OCI-LY7 (cell line): ENCODE results near the gene CHST10. TPM values are rescaled to one million over a fixed set of nuclear protein-coding genes. Genes with fewer than 3 reads are reported as not detected.
A peak's percentile ranks its signal among the peaks of the same experiment; 100 is the strongest.

Experiments
- BruUV-seq: library from RNA; stranded (reverse); fragments of 400-500 nt; replicated peaks from 2 replicates; lab custom pipeline; 2021; lab: Mats Ljungman, UMichigan
- CTCF ChIA-PET: fragments of 300-600 bp; sonication (Branson Sonifier 250); formaldehyde crosslinking; loops from one replicate; lab custom pipeline; 2022; ENCODE audit warnings: antibody characterized with exemption; ENCODE audit not compliant: unreplicated experiment; lab: Charles Lee
- POLR2A ChIA-PET: fragments of 300-600 bp; sonication (Branson Sonifier 250); formaldehyde crosslinking; loops from one replicate; lab custom pipeline; 2022; ENCODE audit warnings: antibody characterized with exemption; lab: Charles Lee
- DNase-seq: peaks from one replicate; pipeline ENCODE4 v3.0.0-alpha.2; 2015; ENCODE audit warnings: low spot score
- H2AFZ ChIP-seq: fragments of 200-600 bp; sonication (generic), shearing (Covaris generic); 2 replicates; pipeline ENCODE4 v1.6.1; 2014; ENCODE audit warnings: mild to moderate bottlenecking, antibody characterized with exemption, low read length, moderate library complexity
- H3K27ac ChIP-seq: fragments of 200-600 bp; sonication (generic); 2 replicates; pipeline ENCODE4 v1.5.1; 2014; ENCODE audit warnings: mixed run types, low read depth, mild to moderate bottlenecking, moderate library complexity, low read length, inconsistent platforms; ENCODE audit not compliant: poor library complexity, severe bottlenecking
- H3K36me3 ChIP-seq: fragments of 200-600 bp; sonication (generic); 2 replicates; pipeline ENCODE4 v1.6.1; 2014; ENCODE audit warnings: mild to moderate bottlenecking, antibody characterized with exemption, low read length, moderate library complexity, mixed read lengths; ENCODE audit not compliant: insufficient read depth
- H3K4me1 ChIP-seq: fragments of 200-600 bp; sonication (generic); 2 replicates; pipeline ENCODE4 v1.5.1; 2014; ENCODE audit warnings: mild to moderate bottlenecking, low read length; ENCODE audit not compliant: insufficient read depth, poor library complexity, severe bottlenecking
- H3K4me2 ChIP-seq: fragments of 200-600 bp; sonication (generic); 2 replicates; pipeline ENCODE4 v1.6.1; 2014; ENCODE audit warnings: mild to moderate bottlenecking, low read length
- H3K4me3 ChIP-seq: fragments of 200-600 bp; sonication (generic); 2 replicates; pipeline ENCODE4 v1.5.1; 2014; ENCODE audit warnings: mild to moderate bottlenecking, low read depth, low read length; ENCODE audit not compliant: poor library complexity, severe bottlenecking
- H3K79me2 ChIP-seq: fragments of 200-600 bp; sonication (generic); 2 replicates; pipeline ENCODE4 v1.6.1; 2016; ENCODE audit warnings: low read depth, mild to moderate bottlenecking, low read length, moderate library complexity, mixed read lengths; ENCODE audit not compliant: insufficient read depth
- H3K9me2 ChIP-seq: fragments of 200-600 bp; sonication (generic); 2 replicates; pipeline ENCODE4 v1.6.1; 2016; ENCODE audit warnings: mild to moderate bottlenecking, low read length, mixed read lengths; ENCODE audit not compliant: insufficient read depth
- H3K9me3 ChIP-seq: fragments of 200-600 bp; sonication (generic); 2 replicates; pipeline ENCODE4 v1.6.1; 2014; ENCODE audit warnings: mild to moderate bottlenecking, mixed run types, low read length, mixed read lengths
- H4K20me1 ChIP-seq: fragments of 200-600 bp; sonication (generic); 2 replicates; pipeline ENCODE4 v1.6.1; 2014; ENCODE audit warnings: mild to moderate bottlenecking, antibody characterized with exemption, low read length, moderate library complexity, mixed read lengths; ENCODE audit not compliant: insufficient read depth
- CTCF ChIP-seq: fragments of 200-600 bp; sonication (generic); conservative IDR thresholded peaks from 2 replicates; pipeline ENCODE4 v1.5.1; 2014; ENCODE audit warnings: mild to moderate bottlenecking, antibody characterized with exemption, low read length, moderate library complexity, mixed read lengths
- EZH2phosphoT487 ChIP-seq: fragments of 200-600 bp; sonication (generic); IDR thresholded peaks from 2 replicates; pipeline ENCODE4 v1.6.1; 2018; ENCODE audit warnings: low read depth, borderline replicate concordance, mild to moderate bottlenecking, mixed run types, antibody characterized with exemption, low read length, moderate library complexity, mixed read lengths
- intact Hi-C: fragments of 100-400 bp; cut with micrococcal nuclease; formaldehyde crosslinking; loops from one replicate; pipeline ENCODE4 v1.10.0; 2022; ENCODE audit not compliant: unreplicated experiment
- total RNA-seq, 2 experiments: library from RNA; depleted of rRNA in 1 of 2; stranded (reverse); fragments of >200 nt in 1 of 2; shearing (Covaris generic) in 1 of 2; gene quantifications; 2 replicates each; pipeline ENCODE4 v1.2.3, GENCODE V29; 2014 to 2022

Gene CHST10
- total RNA-seq, 2 experiments from 2014 or later = 15.0 to 19.1 TPM

- no TSS peak for BruUV-seq
- H3K27ac ChIP-seq = peak overlapping the region; percentile 40
- peaks cover 27% of the 10 kb centered on the region for H3K4me1 ChIP-seq
- CTCF ChIA-PET = interaction anchor here (0.6 kb wide), 1 partner anchor 19 kb away, joined by 3 read pairs; no protein-coding TSS in a partner anchor
- POLR2A ChIA-PET = no interaction called here
- no peak overlapping the region for H2AFZ ChIP-seq
- H3K79me2 ChIP-seq = no peaks in the 10 kb centered on the region
- H3K9me3 ChIP-seq = no peaks in the 10 kb centered on the region
- H3K4me3 ChIP-seq = no peak overlapping the region
- no peaks in the 10 kb centered on the region for H3K9me2 ChIP-seq
- intact Hi-C loops = no loop called here
- no peaks in the 10 kb centered on the region; the same call in 1 of the 2 replicates for H3K36me3 ChIP-seq
- DNase-seq = no peak
- no peak for TF ChIP-seq CTCF
- TF ChIP-seq EZH2phosphoT487 = no peak
- no peaks in the 10 kb centered on the region for H4K20me1 ChIP-seq
- H3K4me2 ChIP-seq = no peak overlapping the region
These were observed 24.1 kb downstream of the CHST10 start for GRCh38 chr2:100393362-100393761.

- no peak overlapping the region for H3K4me3 ChIP-seq
- peaks cover 27% of the 10 kb centered on the region for H3K4me1 ChIP-seq
- ChIA-PET POLR2A (no interaction called here), CTCF (no interaction called here)
- H2AFZ ChIP-seq = no peak overlapping the region
- no peaks in the 10 kb centered on the region; the same call in 1 of the 2 replicates for H3K36me3 ChIP-seq
- no peak for DNase-seq
- H4K20me1 ChIP-seq = no peaks in the 10 kb centered on the region
- H3K79me2 ChIP-seq = no peaks in the 10 kb centered on the region
- no peak for TF ChIP-seq CTCF
- no peak for TF ChIP-seq EZH2phosphoT487
- H3K4me2 ChIP-seq = no peak overlapping the region
- no peaks in the 10 kb centered on the region for H3K9me2 ChIP-seq
- no peak overlapping the region for H3K27ac ChIP-seq
- no peaks in the 10 kb centered on the region for H3K9me3 ChIP-seq
- intact Hi-C loops = no loop called here
- BruUV-seq = no TSS peak
These were observed 24.8 kb downstream of the CHST10 start for GRCh38 chr2:100392715-100393114.

DNA sequence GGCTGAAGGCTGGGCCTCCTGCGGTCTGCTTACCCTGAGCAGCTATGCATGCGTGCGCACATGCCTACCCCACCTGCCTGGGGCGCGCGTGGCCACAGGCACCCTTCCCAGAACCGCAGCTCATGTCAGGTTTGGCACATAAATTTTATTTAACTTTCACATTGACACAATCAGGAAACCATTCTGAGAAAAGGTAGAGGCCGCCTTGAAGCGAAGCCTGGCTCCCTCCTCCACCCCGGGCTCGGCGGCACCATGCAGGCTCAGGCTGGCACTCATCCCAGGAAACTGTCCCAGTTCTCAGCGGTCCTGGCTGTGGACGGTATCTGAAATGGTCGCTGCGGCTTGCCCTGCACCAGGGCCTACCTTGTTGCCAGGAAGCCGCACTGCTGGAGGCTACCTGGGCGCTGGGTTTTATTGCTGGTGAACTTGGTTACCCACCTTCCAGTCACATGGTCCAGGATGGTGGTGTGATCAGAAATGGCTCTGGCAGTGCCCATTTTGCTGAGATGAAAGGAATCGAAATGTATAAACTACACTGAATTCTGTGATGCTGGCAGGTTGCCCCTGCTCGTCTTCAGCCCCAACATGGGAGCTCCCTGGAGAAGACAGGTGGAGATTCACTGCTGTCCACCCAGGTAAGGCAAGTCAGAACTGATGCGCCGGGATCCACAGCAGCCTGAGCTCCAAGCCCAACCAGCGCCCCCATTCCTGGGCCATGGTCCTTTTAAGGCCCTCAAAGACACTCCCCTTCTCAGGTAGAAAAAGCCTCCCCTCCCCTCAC is 25.5 kb downstream of the CHST10 start:
- H4K20me1 ChIP-seq = no peaks in the 10 kb centered on the region
- ChIA-PET POLR2A (interaction anchor here (0.6 kb wide), 1 partner anchor 324 kb away, joined by 3 read pairs; no protein-coding TSS in a partner anchor), CTCF (no interaction called here)
- H3K4me3 ChIP-seq = no peak overlapping the region
- no TSS peak for BruUV-seq
- H3K27ac ChIP-seq = no peak overlapping the region
- intact Hi-C loops = no loop called here
- H3K9me3 ChIP-seq = no peaks in the 10 kb centered on the region
- DNase-seq = no peak
- H3K4me1 ChIP-seq = peaks cover 27% of the 10 kb centered on the region
- H3K36me3 ChIP-seq = no peaks in the 10 kb centered on the region; the same call in 1 of the 2 replicates
- H3K4me2 ChIP-seq = no peak overlapping the region
- H3K79me2 ChIP-seq = no peaks in the 10 kb centered on the region
- H3K9me2 ChIP-seq = no peaks in the 10 kb centered on the region
- no peak overlapping the region for H2AFZ ChIP-seq
- TF ChIP-seq CTCF = no peak
- no peak for TF ChIP-seq EZH2phosphoT487
